Stomach (tissue), 9 donors: ENCODE data around the gene CDC45. TPM values are rescaled to one million over a fixed set of nuclear protein-coding genes. Genes with fewer than 3 reads are reported as not detected.

Experiments
- DNase-seq, 2 donors: peaks; one replicate each; pipeline versions ENCODE4 v3.0.0 to v3.0.0-alpha.2; 2013 to 2019
- H3K27ac ChIP-seq, 5 donors: fragments of 200-600 bp in 4 of 5; sonication (generic) in 4 of 5; one replicate each; pipeline ENCODE4 v1.5.1; 2013 to 2019; ENCODE audit warnings: mild to moderate bottlenecking in 1 of 5, moderate library complexity in 1 of 5
- H3K27me3 ChIP-seq, 3 donors: fragments of 200-600 bp; sonication (generic); one replicate each; pipeline ENCODE4 v1.5.1; 2017 to 2019; ENCODE audit warnings: mixed run types in 1 of 3
- H3K36me3 ChIP-seq, 4 donors: fragments of 200-600 bp; sonication (generic); 1 replicate in 3 of 4; 2 replicates in 1 of 4; pipeline ENCODE4 v1.5.1; 2016 to 2019
- H3K4me1 ChIP-seq, 4 donors: fragments of 200-600 bp; sonication (generic); one replicate each; pipeline ENCODE4 v1.5.1; 2016 to 2019
- H3K4me3 ChIP-seq, 4 donors: fragments of 200-600 bp; sonication (generic) in 3 of 4; one replicate each; pipeline ENCODE4 v1.5.1; 2016 to 2019; ENCODE audit warnings: mild to moderate bottlenecking in 1 of 4
- H3K9me3 ChIP-seq, 4 donors: fragments of 200-600 bp; sonication (generic); one replicate each; pipeline ENCODE4 v1.5.1; 2016 to 2019
- EP300 ChIP-seq: sonication (generic); formaldehyde crosslinking; IDR thresholded peaks from one replicate; pipeline ENCODE4 v1.6.1; 2017; ENCODE audit warnings: antibody characterized with exemption
- POLR2A ChIP-seq, 4 donors: fragments of 450-650 bp; IDR thresholded peaks; one replicate each; pipeline ENCODE4 v1.6.1; 2016; ENCODE audit warnings: antibody characterized with exemption in 4 of 4, control low read depth in 2 of 4, mild to moderate bottlenecking in 1 of 4, moderate library complexity in 1 of 4
- POLR2AphosphoS5 ChIP-seq, 3 donors: sonication (generic); formaldehyde crosslinking; IDR thresholded peaks; one replicate each; pipeline ENCODE4 v1.6.1; 2016; ENCODE audit warnings: antibody characterized with exemption in 3 of 3
- WGBS, 5 donors: extraction: QIAGEN DNeasy Blood & Tissue Kit in 3 of 5; methylation state at CpG; one replicate each; pipeline versions ENCODE4 v1.1.5 to v1.1.7; 2013 to 2018; 5-methylcytosine and 5-hydroxymethylcytosine counted together
- intact Hi-C: fragments of 100-400 bp; cut with DNase I; formaldehyde crosslinking; loops from one replicate; pipeline ENCODE4 v1.15.1; 2023; ENCODE audit warnings: low total_unique reads
- polyA plus RNA-seq, 3 donors: library from polyadenylated mRNA; stranded (reverse); fragments of 200-250 nt; gene quantifications; one replicate each; pipeline ENCODE4 v1.2.3, GENCODE V29; 2013
- total RNA-seq, 5 donors: library from RNA; depleted of rRNA; stranded (reverse); fragments of >200 nt; gene quantifications; one replicate each; pipeline versions ENCODE4 v1.1.0 to v1.2.3, GENCODE V29; 2014 to 2016
- TF ChIP-seq, protein P1 (sequence below), 7 experiments: fragments of 450-650 bp in 4 of 7; fragments of 200-600 bp in 3 of 7; sonication (generic) in 3 of 7; IDR thresholded peaks; one replicate each; pipeline ENCODE4 v1.5.1; 2016 to 2019; ENCODE audit warnings: antibody characterized with exemption in 7 of 7, control low read depth in 2 of 7, mild to moderate bottlenecking in 1 of 7
- donor health status: healthy with polysubstance abuse.
- donor health status: Bipolar disorder and iron deficiency.
- donor health status: healthy.

The CDC45 gene
- total and polyA plus RNA-seq, 8 donors: 1.2 to 44.2 (median 5.4) TPM; not detected in 1

DNA sequence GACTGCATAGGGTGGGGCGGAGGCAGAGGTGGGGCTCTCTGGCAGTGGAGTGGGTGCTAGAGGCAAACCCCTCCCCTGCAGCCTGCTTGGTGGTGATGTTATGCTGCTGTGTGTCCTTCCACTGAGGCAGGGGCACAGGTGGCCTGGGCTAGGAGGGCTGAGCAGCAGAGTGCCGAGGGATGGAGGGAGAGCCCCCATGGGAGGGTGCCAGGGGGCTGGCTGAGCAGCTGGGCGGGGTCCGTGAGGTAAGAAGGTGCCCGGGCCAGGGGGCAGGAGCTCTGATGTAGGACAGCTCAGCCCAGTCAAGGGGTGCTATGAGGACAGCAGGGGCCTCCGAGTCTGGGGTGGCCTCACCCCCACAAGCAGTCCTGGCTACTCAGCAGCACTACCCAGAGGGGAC is 40.3 kb downstream of the CDC45 start:
- no peak overlapping the region for H3K4me3 ChIP-seq
- H3K27me3 ChIP-seq: peaks cover 15 to 30% (median 27%) of the 10 kb centered on the region in 3 donors
- H3K4me1 ChIP-seq: peaks cover 17 to 28% (median 20%) of the 10 kb centered on the region in 4 donors
- no peaks in the 10 kb centered on the region for H3K9me3 ChIP-seq
- intact Hi-C loops: no loop called here
- H3K36me3 ChIP-seq: no peaks in the 10 kb centered on the region
- no peak overlapping the region for H3K27ac ChIP-seq
- peak in 1 of 2 donors; percentile 2 for DNase-seq
- TF ChIP-seq EP300 (no peak), POLR2AphosphoS5 (IDR thresholded peaks at IDR 0.05) (no peak), POLR2A (IDR thresholded peaks at IDR 0.05) (no peak)
- TF ChIP-seq, protein P1, sequence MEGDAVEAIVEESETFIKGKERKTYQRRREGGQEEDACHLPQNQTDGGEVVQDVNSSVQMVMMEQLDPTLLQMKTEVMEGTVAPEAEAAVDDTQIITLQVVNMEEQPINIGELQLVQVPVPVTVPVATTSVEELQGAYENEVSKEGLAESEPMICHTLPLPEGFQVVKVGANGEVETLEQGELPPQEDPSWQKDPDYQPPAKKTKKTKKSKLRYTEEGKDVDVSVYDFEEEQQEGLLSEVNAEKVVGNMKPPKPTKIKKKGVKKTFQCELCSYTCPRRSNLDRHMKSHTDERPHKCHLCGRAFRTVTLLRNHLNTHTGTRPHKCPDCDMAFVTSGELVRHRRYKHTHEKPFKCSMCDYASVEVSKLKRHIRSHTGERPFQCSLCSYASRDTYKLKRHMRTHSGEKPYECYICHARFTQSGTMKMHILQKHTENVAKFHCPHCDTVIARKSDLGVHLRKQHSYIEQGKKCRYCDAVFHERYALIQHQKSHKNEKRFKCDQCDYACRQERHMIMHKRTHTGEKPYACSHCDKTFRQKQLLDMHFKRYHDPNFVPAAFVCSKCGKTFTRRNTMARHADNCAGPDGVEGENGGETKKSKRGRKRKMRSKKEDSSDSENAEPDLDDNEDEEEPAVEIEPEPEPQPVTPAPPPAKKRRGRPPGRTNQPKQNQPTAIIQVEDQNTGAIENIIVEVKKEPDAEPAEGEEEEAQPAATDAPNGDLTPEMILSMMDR (IDR thresholded peaks at IDR 0.05): no peak
- 87 to 96% (median 95%) methylated on average over 6 of the region's 6 CpGs for WGBS, 5 donors

GRCh38 chr22:19520566-19521305 is 41.0 kb downstream of the CDC45 start:
- H3K27me3 ChIP-seq: peaks cover 15 to 38% (median 32%) of the 10 kb centered on the region in 3 donors
- H3K27ac ChIP-seq: no peak overlapping the region
- H3K4me3 ChIP-seq: peak overlapping the region in 1 of 4 donors; percentile 55
- peak in 1 of 2 donors; percentile 1 for DNase-seq
- WGBS, 5 donors: 90 to 96% (median 95%) methylated on average over 10 of the region's 10 CpGs
- peaks cover 17 to 28% (median 20%) of the 10 kb centered on the region in 4 donors for H3K4me1 ChIP-seq
- TF ChIP-seq EP300: no peak
- no peak for TF ChIP-seq POLR2A (IDR thresholded peaks at IDR 0.05)
- TF ChIP-seq, protein P1 (IDR thresholded peaks at IDR 0.05): no peak
- no peak for TF ChIP-seq POLR2AphosphoS5 (IDR thresholded peaks at IDR 0.05)
- intact Hi-C loops: no loop called here
- H3K36me3 ChIP-seq: no peaks in the 10 kb centered on the region
- H3K9me3 ChIP-seq: no peaks in the 10 kb centered on the region

GRCh38 chr22:19522190-19522880 is 42.6 kb downstream of the CDC45 start:
- Histone ChIP-seq H3K4me1 (peaks cover 17 to 30% (median 20%) of the 10 kb centered on the region in 4 donors), H3K4me3 (peak overlapping the region; percentile 35 to 55 (median 38)), H3K27me3 (peaks cover 15 to 54% (median 32%) of the 10 kb centered on the region in 3 donors), H3K9me3 (no peaks in the 10 kb centered on the region), H3K36me3 (no peaks in the 10 kb centered on the region), H3K27ac (peak overlapping the region in 3 of 5 donors; percentile 35 to 63 (median 54))
- WGBS, 5 donors: 47 to 74% (median 57%) methylated on average over 15 to 16 of the region's 16 CpGs
- TF ChIP-seq POLR2A (IDR thresholded peaks at IDR 0.05): no peak
- peak in 1 of 2 donors; percentile 37 for DNase-seq
- intact Hi-C loops: no loop called here

DNA sequence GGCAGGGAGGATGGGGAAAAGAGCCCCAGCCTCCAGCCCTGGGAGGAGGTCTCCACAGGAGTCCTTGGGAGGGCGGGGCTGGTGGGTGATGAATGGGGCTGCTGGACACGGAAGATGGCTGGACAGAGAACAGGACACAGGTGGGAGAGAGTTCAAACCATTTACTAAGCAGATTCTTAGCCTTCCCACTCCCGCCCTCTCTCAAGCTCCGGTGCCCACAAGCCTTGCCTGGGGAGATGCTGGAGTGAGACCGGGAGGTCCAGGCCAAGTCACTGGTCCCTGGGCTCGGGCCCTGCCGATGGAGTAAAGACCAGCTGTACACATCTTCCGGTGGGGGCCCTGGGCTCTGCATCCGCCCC is 43.1 kb downstream of the CDC45 start:
- peak overlapping the region in 4 of 5 donors; percentile 35 to 63 (median 52) for H3K27ac ChIP-seq
- peaks cover 17 to 35% (median 20%) of the 10 kb centered on the region in 4 donors for H3K4me1 ChIP-seq
- TF ChIP-seq POLR2AphosphoS5 (IDR thresholded peaks at IDR 0.05) (no peak), POLR2A (IDR thresholded peaks at IDR 0.05) (no peak), EP300 (no peak)
- TF ChIP-seq, protein P1 (IDR thresholded peaks at IDR 0.05): no peak
- 25 to 39% (median 31%) methylated on average over 7 to 9 of the region's 9 CpGs for WGBS, 5 donors
- DNase-seq: no peak
- H3K4me3 ChIP-seq: peak overlapping the region; percentile 35 to 55 (median 38)
- H3K36me3 ChIP-seq: no peaks in the 10 kb centered on the region
- no peaks in the 10 kb centered on the region for H3K9me3 ChIP-seq
- intact Hi-C loops: no loop called here
- H3K27me3 ChIP-seq: peaks cover 15 to 57% (median 32%) of the 10 kb centered on the region in 3 donors
